ENCODE data around the gene CCDC3.

DNA sequence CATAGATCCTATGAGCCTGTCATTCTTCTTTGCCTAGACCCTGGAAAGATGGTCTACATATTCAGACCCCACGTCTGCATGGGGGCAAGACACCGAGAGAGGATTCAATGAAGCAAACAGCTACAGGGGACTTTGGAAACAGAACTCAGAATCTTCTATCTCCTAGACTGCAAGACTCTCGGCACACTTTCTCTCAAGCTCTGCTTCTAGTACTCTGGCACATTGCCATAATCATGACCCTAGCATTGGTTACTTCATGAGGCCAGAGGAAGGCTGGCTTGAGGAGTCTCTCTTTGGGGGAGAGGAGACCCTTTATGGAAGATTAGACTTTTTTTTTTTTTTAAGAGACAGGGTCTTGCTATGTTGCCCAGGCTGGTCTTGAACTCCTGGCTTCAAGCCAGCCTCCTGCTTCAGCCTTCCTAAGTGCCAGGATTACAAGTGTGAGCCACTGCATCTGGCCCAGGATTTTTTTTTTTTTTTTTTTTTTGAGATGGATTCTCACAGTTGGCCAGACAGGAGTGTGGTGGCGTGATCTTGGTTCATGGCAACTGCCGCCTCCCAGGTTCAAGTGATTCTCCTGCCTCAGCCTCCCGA lies 20.7 kb downstream of the CCDC3 start:
- TF ChIP-seq EZH2 (IDR thresholded peaks at IDR 0.05; ENCODE audit: borderline replicate concordance, low read depth, low read length, poor library complexity, severe bottlenecking), result no peak
- TF ChIP-seq, protein P1, sequence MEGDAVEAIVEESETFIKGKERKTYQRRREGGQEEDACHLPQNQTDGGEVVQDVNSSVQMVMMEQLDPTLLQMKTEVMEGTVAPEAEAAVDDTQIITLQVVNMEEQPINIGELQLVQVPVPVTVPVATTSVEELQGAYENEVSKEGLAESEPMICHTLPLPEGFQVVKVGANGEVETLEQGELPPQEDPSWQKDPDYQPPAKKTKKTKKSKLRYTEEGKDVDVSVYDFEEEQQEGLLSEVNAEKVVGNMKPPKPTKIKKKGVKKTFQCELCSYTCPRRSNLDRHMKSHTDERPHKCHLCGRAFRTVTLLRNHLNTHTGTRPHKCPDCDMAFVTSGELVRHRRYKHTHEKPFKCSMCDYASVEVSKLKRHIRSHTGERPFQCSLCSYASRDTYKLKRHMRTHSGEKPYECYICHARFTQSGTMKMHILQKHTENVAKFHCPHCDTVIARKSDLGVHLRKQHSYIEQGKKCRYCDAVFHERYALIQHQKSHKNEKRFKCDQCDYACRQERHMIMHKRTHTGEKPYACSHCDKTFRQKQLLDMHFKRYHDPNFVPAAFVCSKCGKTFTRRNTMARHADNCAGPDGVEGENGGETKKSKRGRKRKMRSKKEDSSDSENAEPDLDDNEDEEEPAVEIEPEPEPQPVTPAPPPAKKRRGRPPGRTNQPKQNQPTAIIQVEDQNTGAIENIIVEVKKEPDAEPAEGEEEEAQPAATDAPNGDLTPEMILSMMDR (conservative IDR thresholded peaks at IDR 0.05; ENCODE audit: low read depth, low read length), result no peak
